CD1c-positive myeloid dendritic cell (primary cell): Measurements from ENCODE around the gene OR4Q3.
"Not testable (repeated sequence)": the region's sequence is repeated elsewhere in the genome, so short reads cannot be mapped to it uniquely, and the experiment has no call there.

Source experiments
- DNase-seq: peaks from one replicate; pipeline ENCODE4 v3.0.0-alpha.2; 2016; ENCODE audit errors: extremely low spot score

OR4Q3 gene

GRCh38 chr14:19743256-19743655, at the start of gene OR4Q3:
Gene OR4Q3, plus strand, starts transcription at chr14:19743571.
- DNase-seq: no peak

DNA sequence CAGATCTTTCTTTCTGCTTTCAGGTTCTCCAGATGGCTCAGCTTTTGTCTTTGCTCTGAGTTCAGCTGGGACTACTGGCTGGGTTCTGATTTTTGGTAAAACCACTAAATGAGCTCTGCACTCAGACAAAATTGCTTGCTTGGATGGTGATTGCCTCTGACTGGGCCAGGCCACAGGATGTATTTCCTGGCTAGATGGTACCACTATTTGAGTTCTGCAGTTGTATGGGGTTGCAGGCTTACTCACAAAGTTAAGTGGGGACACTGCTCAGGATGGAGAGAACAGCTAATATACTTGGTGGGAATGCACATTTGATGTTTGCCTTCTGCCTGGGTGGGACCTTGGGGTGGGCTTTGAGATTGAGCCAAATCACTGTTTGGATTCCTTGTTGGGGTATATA, 14.0 kb upstream of the OR4Q3 start:
- DNase-seq: no peak

GRCh38 chr14:19729763-19730162, 13.6 kb upstream of the OR4Q3 start:
- DNase-seq: no peak

- not testable (repeated sequence) for DNase-seq
Measured at GRCh38 chr14:19733893-19734292, 9.5 kb upstream of the OR4Q3 start.

- not testable (repeated sequence) for DNase-seq
Measured at GRCh38 chr14:19752316-19752715, 8.9 kb downstream of the OR4Q3 start.

- no peak for DNase-seq
Measured at GRCh38 chr14:19754172-19754571, 10.8 kb downstream of the OR4Q3 start.

DNA sequence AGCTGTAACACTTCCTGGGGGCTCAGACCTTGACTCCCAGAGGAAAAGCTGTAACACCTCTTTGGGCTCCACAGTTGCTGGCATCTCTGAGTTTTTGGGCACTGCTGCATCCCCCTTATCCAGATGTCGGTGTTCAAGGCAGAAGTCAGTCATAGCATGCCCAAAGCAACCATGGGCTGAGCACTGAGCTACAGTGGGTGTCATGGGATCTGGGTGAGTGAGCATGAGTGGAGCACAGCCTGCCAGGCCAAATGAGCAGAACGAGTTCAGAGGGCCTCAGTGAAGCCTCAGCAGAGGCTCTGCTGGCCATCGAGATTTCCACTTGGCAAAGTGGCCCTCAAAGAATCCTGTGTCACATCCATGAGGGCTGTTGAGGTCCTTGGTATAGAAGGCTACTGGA, 28.1 kb downstream of the OR4Q3 start:
- DNase-seq: not testable (repeated sequence)

GRCh38 chr14:19771895-19772430, 28.6 kb downstream of the OR4Q3 start:
- peak; percentile 5 for DNase-seq

- peak; percentile 29 for DNase-seq
Measured at GRCh38 chr14:19772454-19772853, 29.1 kb downstream of the OR4Q3 start.

- not testable (repeated sequence) for DNase-seq
Measured at GRCh38 chr14:19773204-19773603, 29.8 kb downstream of the OR4Q3 start, which contains the start of gene OR4M1. Gene OR4M1, plus strand, starts transcription at chr14:19773504. Its CDS starts 6,819 bp downstream, at chr14:19780323.

DNA sequence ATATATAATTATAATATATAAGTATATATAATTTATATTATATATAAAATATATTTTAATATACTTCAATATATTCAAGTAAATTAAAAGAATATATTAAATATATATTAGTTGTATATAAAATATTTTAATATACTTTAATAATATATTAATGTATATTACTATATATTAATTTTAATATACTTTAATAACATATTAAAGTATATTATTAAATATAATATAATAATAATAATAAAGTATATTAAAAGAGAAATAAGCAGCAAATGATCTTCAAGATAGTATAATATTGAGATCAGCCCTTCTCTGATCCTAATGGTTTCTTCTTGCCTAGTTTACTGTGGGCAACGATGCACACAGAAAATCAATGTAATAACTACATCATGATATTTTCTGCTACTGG, 32.2 kb downstream of the OR4Q3 start:
- DNase-seq: no peak

DNA sequence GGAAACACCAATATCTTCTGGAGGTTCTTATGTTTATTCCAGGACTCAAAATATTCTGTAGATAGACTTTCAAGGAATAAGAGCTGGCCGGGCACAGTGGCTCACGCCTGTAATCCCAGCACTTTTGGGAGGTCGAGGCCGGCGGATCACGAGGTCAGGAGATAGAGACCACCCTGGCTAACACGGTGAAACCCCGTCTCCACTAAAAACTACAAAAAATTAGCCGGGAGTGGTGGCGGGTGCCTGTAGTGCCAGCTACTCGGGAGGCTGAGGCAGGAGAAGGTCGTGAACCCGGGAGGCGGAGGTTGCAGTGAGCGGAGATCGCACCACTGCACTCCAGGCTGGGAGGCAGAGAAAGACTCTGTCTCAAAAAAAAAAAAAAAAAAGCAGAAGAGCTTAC, 42.5 kb downstream of the OR4Q3 start:
- DNase-seq: not testable (repeated sequence)

DNA sequence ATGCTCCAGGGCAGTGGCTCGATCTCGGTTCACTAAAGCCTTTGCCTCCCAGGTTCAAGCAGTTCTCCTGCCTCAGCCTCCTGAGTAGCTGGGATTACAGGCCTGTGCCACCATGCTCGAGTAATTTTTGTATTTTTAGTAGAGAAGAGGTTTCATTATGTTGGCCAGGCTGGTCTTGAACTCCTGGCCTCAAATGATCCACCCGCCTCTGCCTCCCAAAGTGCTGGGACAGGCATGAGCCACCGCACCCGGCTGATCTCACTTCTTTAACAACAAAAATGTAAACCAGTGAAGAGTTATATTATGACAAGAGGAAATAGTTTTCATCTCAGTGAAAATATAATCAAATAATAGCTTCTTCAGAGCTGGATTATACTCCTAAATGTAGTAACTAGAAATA, 43.9 kb downstream of the OR4Q3 start:
- DNase-seq: not testable (repeated sequence)

- DNase-seq: not testable (repeated sequence)
Measured at GRCh38 chr14:19788150-19788549, 44.8 kb downstream of the OR4Q3 start.

DNA sequence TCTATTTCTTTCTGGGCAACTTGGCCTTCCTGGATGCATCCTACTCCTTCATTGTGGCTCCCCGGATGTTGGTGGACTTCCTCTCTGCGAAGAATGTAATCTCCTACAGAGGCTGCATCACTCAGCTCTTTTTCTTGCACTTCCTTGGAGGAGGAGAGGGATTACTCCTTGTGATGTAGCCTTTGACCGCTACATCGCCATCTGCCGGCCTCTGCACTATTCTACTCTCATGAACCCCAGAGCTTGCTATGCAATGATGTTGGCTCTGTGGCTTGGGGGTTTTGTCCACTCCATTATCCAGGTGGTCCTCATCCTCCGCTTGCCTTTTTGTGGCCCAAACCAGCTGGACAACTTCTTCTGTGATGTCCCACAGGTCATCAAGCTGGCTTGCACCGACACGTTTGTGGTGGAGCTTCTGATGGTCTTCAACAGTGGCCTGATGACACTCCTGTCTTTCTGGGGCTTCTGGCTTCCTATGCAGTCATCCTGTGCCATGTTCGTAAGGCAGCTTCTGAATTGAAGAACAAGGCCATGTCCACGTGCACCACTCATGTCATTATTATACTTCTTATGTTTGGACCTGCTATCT, 53.2 kb downstream of the OR4Q3 start:
- DNase-seq: not testable (repeated sequence)
